BE2C (cell line): ENCODE results near the gene GPX2.

Source experiments
- DNase-seq: peaks from one replicate; pipeline ENCODE4 v3.0.0-alpha.2; 2020
- H3K27me3 ChIP-seq: fragments of 250-450 bp; sonication (Bioruptor Pico); 2 replicates; pipeline ENCODE4 v1.5.1; 2020; ENCODE audit warnings: mild to moderate bottlenecking
- H3K36me3 ChIP-seq: fragments of 250-450 bp; sonication (Bioruptor Pico); 2 replicates; pipeline ENCODE4 v1.5.1; 2020; ENCODE audit warnings: mild to moderate bottlenecking
- H3K4me1 ChIP-seq: fragments of 250-450 bp; sonication (Bioruptor Pico); 2 replicates; pipeline ENCODE4 v1.5.1; 2020
- H3K4me3 ChIP-seq: 2 replicates; pipeline ENCODE4 v1.5.1; 2011; ENCODE audit warnings: low read depth, low read length
- H3K9me3 ChIP-seq: fragments of 250-450 bp; sonication (Bioruptor Pico); 2 replicates; pipeline ENCODE4 v1.5.1; 2020
- CTCF ChIP-seq: IDR thresholded peaks from 2 replicates; pipeline ENCODE4 v1.5.1; 2012; ENCODE audit warnings: mild to moderate bottlenecking, low read depth, low read length

Gene GPX2

GRCh38 chr14:64943556-64943955, 1.0 kb upstream of the GPX2 start:
- Histone ChIP-seq H3K4me3 (no peak overlapping the region), H3K36me3 (peaks cover 3% of the 10 kb centered on the region), H3K9me3 (no peaks in the 10 kb centered on the region), H3K27me3 (no peaks in the 10 kb centered on the region), H3K4me1 (no peaks in the 10 kb centered on the region)
- DNase-seq, result no peak
- no peak for TF ChIP-seq CTCF

- no peaks in the 10 kb centered on the region for H3K27me3 ChIP-seq
- peaks cover 3% of the 10 kb centered on the region for H3K36me3 ChIP-seq
- H3K4me1 ChIP-seq, result no peaks in the 10 kb centered on the region
- no peak for DNase-seq
- TF ChIP-seq CTCF, result no peak
- no peak overlapping the region for H3K4me3 ChIP-seq
- no peaks in the 10 kb centered on the region for H3K9me3 ChIP-seq
These were observed 2.1 kb downstream of the GPX2 start for GRCh38 chr14:64940336-64940910.

- H3K4me3 ChIP-seq, result no peak overlapping the region
- no peak for DNase-seq
- H3K36me3 ChIP-seq, result peaks cover 3% of the 10 kb centered on the region
- TF ChIP-seq CTCF, result no peak
- H3K27me3 ChIP-seq, result no peaks in the 10 kb centered on the region
- H3K9me3 ChIP-seq, result no peaks in the 10 kb centered on the region
- H3K4me1 ChIP-seq, result no peaks in the 10 kb centered on the region
These were observed 2.7 kb downstream of the GPX2 start for GRCh38 chr14:64939817-64940190.

- H3K9me3 ChIP-seq, result no peaks in the 10 kb centered on the region
- TF ChIP-seq CTCF, result no peak
- H3K27me3 ChIP-seq, result no peaks in the 10 kb centered on the region
- no peak for DNase-seq
- no peaks in the 10 kb centered on the region for H3K4me1 ChIP-seq
- H3K36me3 ChIP-seq, result peaks cover 3% of the 10 kb centered on the region
- H3K4me3 ChIP-seq, result no peak overlapping the region
These were observed 3.4 kb downstream of the GPX2 start for GRCh38 chr14:64938972-64939816.

- Histone ChIP-seq H3K27me3 (no peaks in the 10 kb centered on the region), H3K9me3 (no peaks in the 10 kb centered on the region), H3K4me1 (no peaks in the 10 kb centered on the region), H3K36me3 (peaks cover 9% of the 10 kb centered on the region), H3K4me3 (no peak overlapping the region)
- peak; percentile 41 for TF ChIP-seq CTCF
- DNase-seq, result no peak
These were observed 4.7 kb downstream of the GPX2 start for GRCh38 chr14:64937821-64938193.

- Histone ChIP-seq H3K9me3 (no peaks in the 10 kb centered on the region), H3K36me3 (peaks cover 11% of the 10 kb centered on the region), H3K4me1 (no peaks in the 10 kb centered on the region), H3K4me3 (no peak overlapping the region), H3K27me3 (no peaks in the 10 kb centered on the region)
- TF ChIP-seq CTCF, result no peak
- no peak for DNase-seq
These were observed 5.2 kb downstream of the GPX2 start for GRCh38 chr14:64937171-64937820.
